Fibroblast of villous mesenchyme (primary cell): ENCODE results near the gene LPAR3. TPM values are rescaled to one million over a fixed set of nuclear protein-coding genes. Genes with fewer than 3 reads are reported as not detected.

Experiments used
- DNase-seq: peaks from one replicate; pipeline ENCODE4 v3.0.0-alpha.2; 2010; ENCODE audit warnings: low read depth
- H3K4me3 ChIP-seq: 2 replicates; pipeline ENCODE4 v1.5.1; 2011; ENCODE audit warnings: low read depth, mild to moderate bottlenecking, low read length
- CTCF ChIP-seq: IDR thresholded peaks from 2 replicates; pipeline ENCODE4 v1.5.1; 2012; ENCODE audit warnings: low read depth, mild to moderate bottlenecking, low read length; ENCODE audit not compliant: insufficient read depth
- total RNA-seq: library from RNA; depleted of rRNA; stranded (reverse); fragments of >200 nt; gene quantifications from 2 replicates; pipeline ENCODE4 v1.2.3, GENCODE V29; 2012

LPAR3 gene
- total RNA-seq, 1 donor = 2.6 TPM

GRCh38 chr1:84871181-84871580 lies 21.8 kb downstream of the LPAR3 start:
- no peak for TF ChIP-seq CTCF

GRCh38 chr1:84870591-84870990 lies 22.4 kb downstream of the LPAR3 start:
- no peak overlapping the region for H3K4me3 ChIP-seq
- DNase-seq = peak; percentile 34
- TF ChIP-seq CTCF = no peak

More at GRCh38 chr1:84871181-84871580, 21.8 kb downstream of the LPAR3 start:
- no peak overlapping the region for H3K4me3 ChIP-seq
- DNase-seq = peak; percentile 37

GRCh38 chr1:84869720-84870119 lies 23.3 kb downstream of the LPAR3 start:
- no peak for TF ChIP-seq CTCF
- no peak overlapping the region for H3K4me3 ChIP-seq
- DNase-seq = peak; percentile 92

GRCh38 chr1:84862810-84863251 lies 30.2 kb downstream of the LPAR3 start:
- no peak for DNase-seq
- no peak for TF ChIP-seq CTCF
- H3K4me3 ChIP-seq = no peak overlapping the region

GRCh38 chr1:84861988-84862644 lies 30.9 kb downstream of the LPAR3 start:
- TF ChIP-seq CTCF = no peak
- DNase-seq = no peak
- no peak overlapping the region for H3K4me3 ChIP-seq

GRCh38 chr1:84861516-84861915 lies 31.5 kb downstream of the LPAR3 start:
- no peak for TF ChIP-seq CTCF
- no peak overlapping the region for H3K4me3 ChIP-seq
- DNase-seq = no peak

- no peak overlapping the region for H3K4me3 ChIP-seq
- no peak for TF ChIP-seq CTCF
- DNase-seq = no peak
Observed at GRCh38 chr1:84859866-84860265, 33.1 kb downstream of the LPAR3 start.
